HG02852 (cell line): ENCODE measurements around the gene UXT.

Source experiments
- ATAC-seq: cut with Tn5 transposase; IDR thresholded peaks from one replicate; pipeline ENCODE4 v1.9.1; 2021; ENCODE audit warnings: mild to moderate bottlenecking, moderate library complexity; ENCODE audit not compliant: unreplicated experiment

The UXT gene

DNA sequence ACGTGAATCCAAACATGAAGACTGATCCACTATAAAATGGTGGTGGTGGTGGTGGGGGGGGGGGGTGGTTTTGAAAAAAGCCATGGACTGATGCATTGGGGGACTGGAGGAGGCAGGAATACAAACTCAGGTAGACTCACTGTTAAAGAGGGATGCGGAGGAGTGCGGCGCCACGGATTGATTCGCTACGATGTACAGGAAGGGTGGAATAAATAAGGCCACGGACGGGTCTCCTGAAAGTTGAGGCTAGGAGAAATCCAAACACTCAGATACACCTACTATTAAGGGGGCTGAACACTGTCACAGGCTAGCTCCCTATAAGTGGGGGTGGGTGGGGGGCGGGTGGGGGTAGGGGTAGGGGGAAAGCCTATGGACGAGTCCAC is 9.2 kb downstream of the UXT start:
- no peak for ATAC-seq

DNA sequence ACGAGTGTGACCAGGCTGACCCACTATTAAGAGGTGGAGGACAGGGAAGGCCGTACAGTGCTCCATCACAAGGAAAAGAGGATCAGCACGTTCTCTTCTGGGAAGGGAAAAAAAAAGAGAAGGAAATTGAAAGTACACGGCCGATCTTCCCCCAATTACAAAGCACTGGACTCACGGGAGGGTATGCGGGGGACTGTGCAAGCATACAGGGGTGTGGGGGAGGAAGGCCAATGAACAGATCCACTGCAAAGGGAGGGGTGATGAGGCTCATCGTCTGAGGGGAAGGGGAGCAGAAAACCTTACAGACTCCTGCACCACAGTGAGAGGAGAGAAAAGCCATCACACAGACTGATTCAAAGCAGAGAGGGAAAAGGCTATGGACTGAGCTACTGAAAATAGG is 9.7 kb downstream of the UXT start:
- ATAC-seq, result no peak

DNA sequence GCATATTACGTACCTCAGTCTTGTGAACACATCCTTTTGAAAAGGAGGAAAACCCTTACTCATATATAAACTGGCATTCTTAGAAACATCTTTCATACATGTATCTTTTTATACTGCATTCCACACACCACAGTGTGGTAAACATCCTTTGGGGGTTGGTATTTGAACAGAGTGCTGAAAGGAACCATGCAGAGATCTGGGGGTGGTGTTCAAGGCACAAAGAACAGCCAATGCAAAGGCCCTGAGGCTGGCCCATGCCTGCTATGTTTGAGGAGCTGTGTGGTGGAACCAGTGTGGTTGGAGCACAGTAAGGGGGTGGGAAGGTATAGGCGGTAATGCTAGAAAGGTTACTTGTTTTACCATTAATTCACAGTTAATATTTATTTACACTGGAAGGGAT is 10.6 kb downstream of the UXT start:
- no peak for ATAC-seq

DNA sequence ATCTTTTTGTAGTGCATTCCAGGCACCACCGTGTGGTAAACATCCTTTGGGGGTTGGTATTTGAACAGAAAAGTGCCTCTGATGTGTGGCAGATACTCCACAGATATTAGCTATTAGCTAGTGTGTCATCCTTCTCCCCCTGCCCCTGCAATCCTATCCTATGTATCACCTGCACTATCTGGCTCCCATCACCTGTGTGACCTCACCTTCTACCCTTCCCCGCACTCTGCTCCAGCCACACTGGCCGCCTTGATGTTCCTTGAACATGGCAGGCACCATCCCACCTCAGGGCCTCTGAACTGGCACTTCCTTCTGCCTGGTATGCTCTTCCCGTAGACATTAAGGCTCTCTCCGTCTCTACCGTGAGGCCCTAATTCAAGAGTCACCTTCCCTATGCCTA is 12.3 kb downstream of the UXT start:
- no peak for ATAC-seq

DNA sequence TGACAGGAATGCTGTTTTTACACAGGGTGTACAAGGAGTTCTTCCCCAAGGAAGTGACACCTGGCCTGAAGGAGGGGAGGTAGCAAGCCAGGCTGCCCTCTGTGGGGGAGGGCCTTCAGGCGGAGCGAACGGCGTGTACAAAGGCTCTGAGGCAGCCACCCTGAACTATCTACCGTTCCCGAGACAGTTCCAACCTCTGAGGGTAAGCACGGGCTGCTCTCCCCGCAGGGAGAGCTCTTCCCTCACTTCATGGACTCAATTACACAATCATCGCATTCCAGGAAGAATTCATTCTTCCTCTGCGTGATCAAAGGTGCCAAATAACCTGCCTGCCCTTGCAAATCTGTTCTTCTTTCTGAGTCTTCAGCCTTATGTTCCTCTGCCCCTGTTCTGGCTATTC is 13.4 kb downstream of the UXT start:
- no peak for ATAC-seq

DNA sequence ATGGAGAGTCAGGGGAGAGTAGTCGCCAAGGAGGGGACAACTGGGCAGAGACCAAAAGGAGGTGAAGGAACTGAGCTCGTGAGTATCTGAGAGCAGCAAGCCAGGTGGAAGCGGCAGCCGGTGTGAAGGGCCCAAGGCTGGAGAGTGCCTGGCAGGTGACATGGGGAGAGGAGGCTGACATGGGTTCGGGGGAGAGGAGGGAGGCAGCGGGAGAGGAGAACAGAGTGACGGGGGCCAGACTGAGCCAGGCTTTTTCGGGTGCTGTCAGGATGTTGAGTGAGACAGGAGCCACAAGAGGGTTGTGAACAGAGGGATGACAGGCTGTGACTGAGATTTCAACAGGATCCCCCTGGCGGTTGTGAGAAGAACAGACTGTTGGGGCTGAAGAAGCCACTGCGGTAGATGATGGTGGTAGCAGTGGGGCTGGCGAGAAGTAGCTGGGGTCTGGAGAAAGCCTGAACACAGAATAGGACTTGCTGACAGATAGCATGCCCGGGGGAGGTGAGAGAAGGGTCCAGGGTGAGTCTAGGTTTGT is 14.4 kb downstream of the UXT start:
- ATAC-seq, result no peak

DNA sequence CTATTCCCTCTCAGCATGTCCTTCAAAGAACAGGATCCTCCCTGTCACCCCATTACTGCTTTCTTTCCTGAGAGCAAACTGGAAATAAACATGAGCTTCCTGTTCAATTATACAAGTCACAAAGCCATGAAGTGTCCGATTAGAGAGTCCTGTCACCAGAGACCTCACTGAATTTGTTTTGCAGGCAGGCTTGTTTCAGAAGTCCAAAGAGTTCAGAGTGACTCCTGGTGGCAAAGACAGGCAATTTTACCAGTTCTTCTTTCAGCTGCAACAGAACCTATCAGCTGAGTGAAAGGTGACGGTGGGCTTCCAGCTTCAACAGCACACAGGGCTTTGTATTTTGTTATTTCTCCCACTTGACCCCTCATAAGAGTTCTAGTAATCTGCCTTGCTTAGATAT is 15.1 kb downstream of the UXT start:
- ATAC-seq, result no peak

DNA sequence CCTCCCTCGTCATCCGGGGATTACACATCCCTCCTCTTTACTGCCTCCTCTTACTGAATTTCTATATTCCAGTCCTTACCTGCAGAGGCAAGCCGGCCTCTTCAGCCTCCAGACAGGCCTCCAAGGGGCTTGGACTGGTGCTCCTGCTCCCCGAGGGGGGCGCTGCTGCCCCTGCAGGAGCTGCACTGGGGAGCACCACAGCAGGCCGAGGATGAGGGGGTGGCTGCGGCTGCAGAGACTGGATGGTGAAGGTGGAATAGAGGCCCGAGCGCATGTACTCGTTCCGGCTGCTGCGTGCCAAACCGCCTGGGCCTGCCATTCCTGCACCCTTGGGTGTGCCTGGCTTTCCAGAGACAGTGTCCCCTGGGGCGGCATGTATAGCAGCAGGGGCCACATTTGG is 20.2 kb downstream of the UXT start:
- no peak for ATAC-seq

DNA sequence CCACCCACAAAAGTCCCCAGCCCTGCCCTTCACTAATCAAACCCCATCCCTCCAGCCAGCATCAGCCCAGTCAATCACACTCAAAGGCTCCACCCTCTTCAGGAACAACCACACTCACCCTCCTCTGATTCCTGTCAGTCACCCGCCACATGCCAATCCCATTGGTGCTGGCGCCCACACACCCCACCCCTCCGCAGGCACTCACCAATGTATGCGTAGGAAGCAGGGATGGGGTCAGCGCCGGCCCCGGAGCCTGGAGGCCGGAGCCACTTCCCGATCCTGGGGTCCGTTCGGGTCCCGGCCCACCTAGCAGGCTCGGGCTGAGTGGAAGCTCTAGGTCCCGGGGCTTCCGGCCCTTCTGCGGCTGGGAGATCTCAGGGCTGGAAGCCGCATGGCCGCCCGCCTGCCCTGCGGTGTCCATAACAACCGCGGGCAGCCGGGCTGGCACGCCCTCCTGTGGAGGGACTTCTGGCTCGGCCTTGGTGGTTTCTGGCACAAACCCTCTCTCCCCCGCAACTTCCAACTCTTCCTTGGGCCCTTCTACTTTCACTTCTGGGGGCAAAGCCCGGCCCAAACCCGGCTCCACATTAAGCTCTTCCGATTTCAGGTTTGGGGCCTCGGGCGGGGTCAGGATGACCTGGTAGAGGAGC is 21.3 kb downstream of the UXT start:
- ATAC-seq, result peak; percentile 46

DNA sequence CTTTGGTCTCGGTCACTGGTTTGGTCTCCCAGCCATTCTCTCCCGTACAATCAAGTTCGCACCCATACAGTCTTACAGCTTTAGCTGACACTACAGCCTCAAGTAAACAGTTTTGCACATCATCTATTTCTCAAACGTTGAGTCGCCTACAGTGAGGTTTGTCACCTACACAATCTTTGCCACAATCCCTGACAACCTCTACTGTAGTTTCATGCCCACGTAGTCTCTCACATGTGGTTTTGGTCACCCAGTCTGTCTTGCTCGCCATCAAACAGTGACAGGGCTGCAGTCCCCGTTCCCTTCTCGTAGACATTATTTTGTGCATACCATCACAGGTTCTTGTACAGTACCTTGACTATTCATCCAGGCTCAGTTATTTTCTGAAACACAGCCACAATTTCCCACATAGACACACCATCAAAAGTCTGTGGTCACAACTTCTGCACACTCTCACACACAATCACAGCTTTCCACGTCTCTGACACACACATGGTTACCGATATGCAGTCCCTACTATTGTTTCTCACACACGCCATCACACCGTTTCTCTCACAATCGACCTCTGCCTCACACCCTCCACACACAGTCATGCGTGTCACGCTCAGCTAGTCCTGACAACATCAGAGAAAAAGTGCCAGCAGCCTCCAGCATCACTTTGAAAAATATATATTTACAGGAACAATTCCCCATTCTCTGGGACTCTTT is 24.0 kb downstream of the UXT start:
- no peak for ATAC-seq

DNA sequence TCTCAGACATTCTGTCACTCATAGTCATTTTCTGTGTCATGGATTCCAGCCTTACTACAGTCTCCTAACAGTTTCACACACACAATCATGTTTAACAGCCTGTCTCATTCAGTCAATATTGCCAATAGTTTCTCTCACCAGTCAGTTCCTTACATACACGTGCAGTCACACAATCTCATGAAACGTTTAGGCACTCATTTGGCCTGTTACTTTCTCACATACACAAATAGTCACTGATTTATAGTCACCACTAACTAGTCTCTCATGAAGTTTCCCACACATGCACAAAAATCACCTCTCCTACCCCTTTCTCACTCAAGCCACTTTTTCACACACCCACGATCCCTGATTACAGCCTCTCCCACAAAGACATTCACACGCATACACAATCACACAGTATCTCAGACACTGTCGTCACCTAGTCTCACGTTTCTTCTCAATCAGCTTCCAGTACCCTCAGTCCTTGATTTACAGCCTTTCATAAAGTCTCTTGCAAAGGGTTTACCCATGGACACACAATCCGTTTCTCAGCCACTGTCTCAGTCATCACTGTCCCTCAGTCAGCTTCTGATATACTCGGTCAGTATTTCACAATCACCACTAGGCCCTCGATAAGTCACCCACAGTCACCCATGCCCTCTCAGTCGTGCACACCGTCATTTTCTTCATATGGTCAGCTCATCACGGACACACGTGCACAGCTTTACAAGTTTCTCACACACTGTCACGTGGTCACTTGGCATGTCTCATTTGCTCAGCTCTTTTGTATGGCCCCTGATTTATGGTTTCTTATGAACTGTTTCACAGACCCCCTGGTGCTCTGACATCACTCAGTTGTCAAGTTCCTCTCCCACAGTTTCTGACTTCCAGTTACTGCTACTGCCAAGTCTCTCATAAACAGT is 25.0 kb downstream of the UXT start:
- ATAC-seq, result no peak

DNA sequence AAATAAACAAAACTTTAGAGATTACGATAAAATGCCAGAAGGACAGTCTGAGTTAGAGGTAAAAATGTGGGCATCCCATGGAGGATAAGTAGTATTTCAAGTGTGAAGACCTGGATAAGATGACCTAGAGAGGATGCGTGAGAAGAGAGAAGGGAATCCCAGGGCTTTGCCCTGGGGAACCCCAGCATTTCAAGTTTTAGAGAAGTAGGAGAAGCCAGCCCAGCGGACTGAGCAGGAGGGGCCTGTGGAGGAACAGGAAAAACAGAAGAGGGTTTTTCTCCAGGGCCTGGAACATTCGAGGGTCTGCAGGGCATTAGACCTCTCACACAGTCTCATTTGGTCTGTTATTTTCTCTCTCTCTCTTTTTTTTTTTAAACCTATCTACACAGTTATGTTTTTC is 26.3 kb downstream of the UXT start:
- no peak for ATAC-seq

DNA sequence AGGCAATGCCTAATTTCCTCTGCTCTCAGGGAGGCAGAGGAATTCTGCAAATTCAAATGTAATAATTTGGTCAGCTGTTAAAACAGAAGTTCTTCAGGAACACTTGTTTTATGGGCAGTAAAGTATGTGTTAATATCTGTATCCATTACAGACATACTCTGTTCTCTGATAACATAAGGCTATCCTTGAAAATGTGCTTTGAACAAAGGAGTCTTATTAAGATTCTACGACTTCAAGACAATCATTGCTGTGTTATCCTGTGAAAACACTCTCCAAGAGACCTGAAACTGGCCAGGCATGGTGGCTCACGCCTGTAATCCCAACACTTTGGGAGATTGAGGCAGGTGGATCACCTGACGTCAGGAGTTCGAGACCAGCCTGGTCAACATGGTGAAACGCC is 27.3 kb downstream of the UXT start:
- ATAC-seq, result no peak

DNA sequence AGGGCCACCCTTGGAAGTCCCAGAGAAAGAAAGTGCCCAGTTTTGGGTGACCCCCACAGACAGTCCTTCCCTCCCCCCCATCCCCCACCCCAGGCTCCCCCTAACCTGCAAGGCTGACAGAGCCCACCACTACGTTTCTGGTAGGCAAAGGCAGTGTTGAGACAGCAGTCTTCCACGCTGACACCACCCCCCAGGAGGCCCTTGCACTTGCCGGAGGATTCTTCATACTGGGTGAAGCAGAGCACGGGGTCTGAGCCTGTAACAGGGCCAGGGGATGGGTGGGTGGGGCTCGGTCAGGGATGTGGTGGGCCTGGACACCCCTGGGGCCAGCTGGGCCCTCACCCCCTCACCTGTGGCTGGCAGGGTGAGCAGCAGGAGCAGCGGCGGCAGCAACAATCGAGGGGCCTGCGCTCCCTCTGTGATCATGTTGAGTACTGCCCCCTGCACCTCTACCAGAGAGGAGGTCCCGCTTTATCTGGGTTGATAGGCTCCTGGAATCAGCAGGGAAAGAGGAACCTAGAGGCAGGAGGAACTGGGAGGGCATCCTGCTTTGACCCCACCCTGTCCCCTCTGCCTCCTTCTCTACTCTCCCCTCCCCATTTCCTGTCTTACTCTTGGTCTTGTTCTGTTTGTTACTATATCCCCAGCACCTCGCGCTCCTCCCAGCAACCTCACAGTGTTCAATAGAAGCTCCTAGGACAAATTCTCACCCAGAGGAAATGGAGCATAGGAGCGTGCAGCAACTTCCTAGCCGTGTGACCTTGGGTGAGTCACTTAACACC is 29.4 kb downstream of the UXT start, which contains the start of gene CFP:
CFP (minus strand) TSS at position 512 of the 782 bp plus-strand sequence; CDS start at position 426, 86 bp downstream.
- no peak for ATAC-seq

DNA sequence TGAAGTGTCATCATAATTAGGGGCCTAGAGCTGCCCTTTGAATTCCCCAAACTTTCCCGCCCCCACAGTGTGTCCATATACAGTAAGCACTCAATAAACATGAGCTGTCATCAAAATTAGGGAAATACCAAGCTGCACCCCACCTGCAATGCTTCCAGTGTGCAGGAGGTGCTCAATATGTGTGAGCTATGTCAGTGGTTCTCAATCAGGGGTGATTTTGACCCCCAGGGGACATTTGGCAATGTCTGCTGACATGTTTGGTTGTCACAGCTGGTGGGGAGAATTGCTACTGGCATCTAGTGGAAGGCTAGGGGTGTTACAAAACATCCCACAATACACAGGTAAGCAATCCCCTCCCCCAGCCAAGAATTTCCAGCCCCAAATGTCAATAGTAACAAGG is 30.0 kb downstream of the UXT start:
- no peak for ATAC-seq

DNA sequence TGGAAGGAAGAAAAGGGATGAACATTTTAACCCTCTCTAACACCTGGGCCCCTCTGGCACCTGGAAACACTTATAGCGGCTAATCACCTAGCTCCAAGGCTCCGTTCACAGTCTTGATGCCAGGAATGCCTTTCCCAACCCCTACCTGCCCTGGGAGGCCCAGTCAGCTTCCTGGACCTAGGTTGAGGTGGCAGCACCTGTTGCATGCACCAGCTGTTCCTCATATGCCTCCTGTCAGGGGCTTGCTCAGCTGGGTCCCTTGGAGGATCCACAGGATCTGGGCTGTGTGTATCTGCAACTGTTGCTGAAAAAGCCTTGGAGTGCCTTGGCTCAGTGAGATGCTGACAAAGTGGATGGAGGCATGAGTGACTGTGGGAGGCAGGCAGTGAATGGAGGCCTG is 33.6 kb downstream of the UXT start:
- no peak for ATAC-seq

DNA sequence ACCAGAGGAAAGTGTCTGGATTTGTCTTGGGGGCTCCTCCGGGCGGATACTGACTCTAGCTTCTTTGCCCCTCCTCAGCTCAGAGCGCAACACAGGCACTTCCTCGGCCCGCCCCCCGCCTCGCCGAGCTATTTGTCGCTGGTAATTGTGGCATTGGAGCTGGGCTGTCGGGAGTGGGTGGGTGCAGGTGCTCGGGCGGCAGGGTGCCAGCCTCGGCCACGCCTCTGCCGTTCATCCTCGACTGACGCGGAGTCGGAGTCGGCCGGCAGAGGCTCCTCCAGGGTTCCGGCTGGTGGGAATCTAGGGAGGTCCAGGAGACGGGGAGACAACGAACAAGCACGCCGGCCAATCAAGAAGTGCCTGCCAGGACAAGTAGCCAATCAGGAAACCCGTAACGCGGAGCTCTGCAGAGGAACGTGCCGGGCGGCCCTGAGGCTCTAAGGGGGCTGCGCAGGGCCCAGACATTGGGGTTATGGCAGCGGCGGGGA is 35.4 kb downstream of the UXT start:
- ATAC-seq, result no peak

DNA sequence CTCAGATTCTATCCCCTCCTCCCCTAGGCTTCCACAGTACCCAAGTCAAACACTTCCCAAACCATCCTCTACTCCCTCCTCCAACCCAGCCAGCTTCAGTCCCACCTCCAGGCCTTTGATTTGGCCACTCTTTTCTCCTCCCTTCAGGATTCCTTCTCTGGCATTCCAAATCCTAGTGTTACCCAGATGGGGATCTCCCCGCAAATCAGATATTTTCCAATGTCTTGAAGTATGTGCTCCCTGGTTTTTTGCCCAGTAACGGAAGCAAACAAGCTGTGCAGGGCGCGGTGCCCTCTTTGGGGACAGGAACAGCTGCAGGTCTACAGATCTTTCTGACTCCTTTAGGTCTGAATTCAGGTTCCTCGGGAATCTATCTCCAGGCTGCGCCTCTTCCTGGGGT is 37.1 kb downstream of the UXT start:
- no peak for ATAC-seq

DNA sequence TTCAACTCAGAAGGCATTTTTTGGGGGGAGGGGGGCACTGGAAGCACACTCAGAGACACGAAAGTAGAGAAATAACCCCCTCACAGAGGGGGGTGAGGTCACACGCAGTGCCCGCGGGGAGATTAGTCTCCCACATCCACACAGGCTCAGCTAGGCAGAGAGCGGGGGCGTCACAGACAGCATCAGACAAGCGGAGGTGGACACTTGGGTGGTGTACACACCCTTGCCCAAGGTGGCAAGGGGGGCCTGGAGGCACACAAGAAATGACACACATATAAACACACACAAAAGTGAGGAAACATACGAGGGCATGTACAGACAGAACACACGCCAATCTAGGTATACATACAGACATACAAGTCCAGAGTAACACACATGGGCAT is 38.7 kb downstream of the UXT start:
- ATAC-seq, result no peak

DNA sequence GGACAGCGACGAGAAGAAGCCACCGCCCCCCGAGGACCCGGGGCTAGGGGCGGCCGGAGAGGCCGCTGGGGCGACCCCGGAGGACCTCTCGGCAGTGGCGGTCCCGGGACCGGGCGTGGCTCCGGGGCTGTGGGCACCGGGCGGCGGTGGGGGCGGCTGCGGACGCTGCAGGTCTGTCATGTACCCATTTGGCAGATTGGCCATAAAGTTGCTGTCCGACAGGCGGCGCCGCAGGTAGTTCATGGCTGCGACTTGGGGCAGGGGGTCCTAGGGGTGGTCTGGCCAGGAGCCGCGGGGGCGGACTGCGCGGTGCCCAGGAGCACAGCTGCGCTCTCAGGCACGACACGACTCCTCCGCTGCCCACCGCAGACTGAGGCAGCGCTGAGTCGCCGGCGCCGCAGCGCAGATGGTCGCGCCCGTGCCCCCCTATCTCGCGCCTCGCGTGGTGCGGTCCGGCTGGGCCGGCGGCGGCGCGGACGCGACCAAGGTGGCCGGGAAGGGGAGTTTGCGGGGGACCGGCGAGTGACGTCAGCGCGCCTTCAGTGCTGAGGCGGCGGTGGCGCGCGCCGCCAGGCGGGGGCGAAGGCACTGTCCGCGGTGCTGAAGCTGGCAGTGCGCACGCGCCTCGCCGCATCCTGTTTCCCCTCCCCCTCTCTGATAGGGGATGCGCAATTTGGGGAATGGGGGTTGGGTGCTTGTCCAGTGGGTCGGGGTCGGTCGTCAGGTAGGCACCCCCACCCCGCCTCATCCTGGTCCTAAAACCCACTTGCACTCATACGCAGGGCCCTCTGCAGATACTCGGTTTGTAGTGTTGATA is 39.3 kb downstream of the UXT start, which contains the start of gene SYN1:
SYN1 (minus strand) TSS at position 372 of the 817 bp plus-strand sequence; CDS start at position 243, 129 bp downstream.
- ATAC-seq, result no peak
